GM21528 (cell line): ENCODE data around the gene MAT2A.
"Not testable (repeated sequence)": the region's sequence is repeated elsewhere in the genome, so short reads cannot be mapped to it uniquely, and the experiment has no call there.

Experiments
- ATAC-seq: cut with Tn5 transposase; IDR thresholded peaks from one replicate; pipeline ENCODE4 v1.9.1; 2021; ENCODE audit warnings: mild to moderate bottlenecking, moderate library complexity; ENCODE audit not compliant: unreplicated experiment, low FRiP score

The MAT2A gene

GRCh38 chr2:85523903-85524335, 15.0 kb upstream of the MAT2A start:
- no peak for ATAC-seq

DNA sequence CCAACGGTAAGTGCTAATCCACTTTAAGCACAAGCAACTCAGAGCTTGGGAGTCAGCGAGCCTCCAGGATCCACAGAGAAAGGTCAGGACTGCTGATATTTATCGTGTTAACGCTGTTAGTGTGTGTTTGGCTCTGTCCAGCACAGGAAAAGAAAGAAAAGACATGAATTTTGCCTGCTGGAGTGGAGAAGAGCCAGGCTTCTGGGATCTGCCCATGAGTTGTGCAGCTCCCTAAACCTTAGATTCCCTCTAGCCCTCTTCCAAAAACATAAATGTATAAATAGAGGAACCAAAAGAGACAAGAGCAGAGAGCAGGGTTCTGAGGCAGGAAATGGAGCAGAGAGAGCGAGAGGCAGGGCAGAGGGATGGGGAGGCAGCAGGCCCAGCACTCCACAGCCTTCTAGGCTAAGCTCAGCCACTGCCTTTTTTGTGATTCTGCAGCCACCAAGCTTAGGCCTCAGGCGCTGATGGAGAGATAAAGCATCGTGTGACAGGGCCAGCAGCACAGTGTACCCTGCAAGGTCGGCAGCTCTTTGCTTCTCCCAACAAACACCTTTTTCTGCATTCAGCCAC, 14.5 kb upstream of the MAT2A start:
- no peak for ATAC-seq

GRCh38 chr2:85525029-85525428, 13.9 kb upstream of the MAT2A start:
- ATAC-seq, result no peak

DNA sequence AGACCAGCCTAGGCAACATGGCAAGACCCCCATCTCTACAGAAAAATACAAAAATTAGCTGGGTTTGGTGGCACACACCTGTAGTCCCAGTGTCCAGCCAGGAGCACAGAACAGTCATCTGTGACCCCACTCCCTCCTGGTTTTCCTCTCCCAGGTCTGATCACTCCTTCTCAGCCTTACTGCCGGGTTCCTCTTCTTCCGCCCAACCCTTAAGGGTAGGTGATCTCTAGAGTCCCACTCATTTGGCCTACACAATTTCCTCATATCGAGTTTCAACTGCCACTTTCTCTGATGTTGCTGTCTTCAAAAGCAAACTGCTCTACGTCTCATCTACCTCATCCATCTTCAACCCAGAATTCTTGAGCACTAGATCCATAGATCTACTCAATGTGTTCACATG, 13.4 kb upstream of the MAT2A start:
- ATAC-seq, result no peak

DNA sequence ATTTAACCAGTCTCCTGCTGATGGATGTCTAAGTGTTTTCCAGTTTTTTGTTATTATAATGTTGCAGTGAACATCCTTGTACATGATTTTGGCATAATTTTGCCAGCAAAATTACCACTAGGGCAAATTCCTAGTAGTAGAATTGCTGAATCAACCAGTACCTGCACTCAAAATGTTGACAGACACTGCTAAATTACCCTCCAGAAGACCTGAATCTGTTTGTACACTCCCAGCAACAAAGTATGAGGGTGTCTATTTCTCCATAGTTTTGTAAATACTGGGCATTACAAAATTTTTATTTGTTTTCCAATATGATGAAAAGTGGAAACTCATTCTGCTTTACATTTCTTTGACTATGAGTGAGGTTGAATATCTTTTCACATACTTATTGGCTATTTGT, 11.2 kb upstream of the MAT2A start:
- ATAC-seq, result no peak

DNA sequence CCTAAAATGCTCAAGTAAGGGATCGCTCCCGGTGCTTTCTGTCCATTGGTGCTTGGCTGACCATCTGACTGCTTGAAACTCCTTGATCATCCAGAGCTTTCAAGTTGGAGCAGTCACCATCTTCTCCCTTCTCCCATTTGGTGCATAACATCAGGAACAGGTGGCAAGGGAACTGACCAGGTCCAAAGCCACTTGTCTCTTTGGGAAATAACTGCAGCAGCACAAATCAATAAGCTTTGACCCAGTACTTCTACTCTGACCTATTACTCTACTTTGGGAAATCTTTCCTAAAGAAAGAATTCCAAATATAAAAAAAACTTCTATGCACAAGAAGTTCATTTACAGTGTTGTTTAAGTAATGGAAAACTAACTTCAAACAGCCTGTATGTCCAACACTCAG, 10.6 kb upstream of the MAT2A start:
- no peak for ATAC-seq

DNA sequence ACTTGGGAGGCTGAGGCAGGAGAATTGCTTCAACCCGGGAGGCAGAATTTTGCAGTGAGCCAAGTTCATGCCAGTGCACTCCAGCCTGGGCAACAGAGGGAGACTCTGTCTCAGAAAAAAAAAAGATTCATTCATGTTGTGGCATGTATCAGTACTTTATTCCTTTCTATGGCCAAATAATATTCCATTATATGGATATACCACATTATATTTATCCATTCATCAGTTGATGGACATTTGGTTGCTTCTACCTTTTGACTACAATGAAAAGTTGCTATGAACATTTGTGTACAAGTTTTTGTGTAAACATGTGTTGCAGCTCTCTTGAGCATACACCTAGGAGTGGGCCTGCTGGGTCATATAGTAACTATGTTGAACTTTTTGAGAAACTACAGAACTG, 9.2 kb upstream of the MAT2A start:
- ATAC-seq, result no peak

DNA sequence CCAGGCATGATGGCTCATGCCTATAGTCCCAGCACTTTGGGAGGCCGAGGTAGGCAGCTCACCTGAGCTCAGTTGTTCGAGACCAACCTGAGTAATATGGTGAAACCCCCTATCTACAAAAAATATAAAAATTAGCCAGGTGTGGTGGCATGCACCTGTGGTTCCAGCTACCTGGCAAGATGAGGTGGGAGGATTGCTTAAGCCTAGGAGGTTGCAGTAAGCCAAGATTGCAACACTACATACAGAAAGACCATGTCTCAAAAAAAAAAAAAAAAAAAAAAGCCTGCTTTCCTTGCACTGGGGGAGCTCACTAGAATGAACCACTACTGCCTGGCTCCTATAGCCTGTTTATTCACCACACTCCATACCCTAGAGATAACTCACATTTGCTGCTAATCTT, 7.4 kb upstream of the MAT2A start:
- no peak for ATAC-seq

DNA sequence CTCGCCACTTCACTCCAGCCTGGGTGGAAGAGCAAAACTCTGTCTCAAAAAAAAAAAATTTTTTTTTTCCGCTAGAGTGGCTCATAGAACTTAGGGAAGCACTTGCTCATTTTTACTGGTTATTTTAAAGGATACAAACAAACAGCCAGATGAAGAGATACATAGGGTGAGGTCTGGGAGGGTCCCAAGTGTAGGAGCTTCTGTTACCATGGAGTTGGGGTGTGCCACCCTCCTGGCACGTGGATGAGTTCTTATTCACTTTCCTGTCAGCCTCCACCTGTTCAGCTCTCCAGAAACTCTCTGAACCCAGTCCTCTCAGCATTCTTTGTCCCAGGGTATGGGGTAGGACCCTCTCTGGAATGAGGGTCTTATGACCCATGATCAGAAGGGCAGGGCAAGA, 4.9 kb upstream of the MAT2A start:
- no peak for ATAC-seq

DNA sequence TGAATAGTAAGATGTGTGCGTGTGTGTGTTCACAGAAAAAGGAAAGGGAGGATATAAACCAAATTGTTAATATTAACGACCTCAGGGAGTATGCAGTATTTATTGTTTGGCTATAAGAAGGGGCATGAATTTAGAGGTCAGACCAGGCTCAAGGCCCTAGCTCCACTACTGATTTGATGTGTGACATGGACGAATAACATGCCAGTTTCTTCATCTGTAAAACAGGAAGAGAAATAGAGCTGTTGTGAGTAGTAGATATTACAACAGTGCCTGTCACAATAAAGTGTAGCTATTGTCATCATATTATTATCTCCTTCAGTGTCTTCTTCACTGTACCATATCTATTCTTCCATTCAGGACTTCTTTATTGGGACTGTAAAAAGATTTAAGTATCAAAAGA, 4.1 kb upstream of the MAT2A start:
- ATAC-seq, result no peak

GRCh38 chr2:85536479-85536878, 2.5 kb upstream of the MAT2A start:
- ATAC-seq, result no peak

DNA sequence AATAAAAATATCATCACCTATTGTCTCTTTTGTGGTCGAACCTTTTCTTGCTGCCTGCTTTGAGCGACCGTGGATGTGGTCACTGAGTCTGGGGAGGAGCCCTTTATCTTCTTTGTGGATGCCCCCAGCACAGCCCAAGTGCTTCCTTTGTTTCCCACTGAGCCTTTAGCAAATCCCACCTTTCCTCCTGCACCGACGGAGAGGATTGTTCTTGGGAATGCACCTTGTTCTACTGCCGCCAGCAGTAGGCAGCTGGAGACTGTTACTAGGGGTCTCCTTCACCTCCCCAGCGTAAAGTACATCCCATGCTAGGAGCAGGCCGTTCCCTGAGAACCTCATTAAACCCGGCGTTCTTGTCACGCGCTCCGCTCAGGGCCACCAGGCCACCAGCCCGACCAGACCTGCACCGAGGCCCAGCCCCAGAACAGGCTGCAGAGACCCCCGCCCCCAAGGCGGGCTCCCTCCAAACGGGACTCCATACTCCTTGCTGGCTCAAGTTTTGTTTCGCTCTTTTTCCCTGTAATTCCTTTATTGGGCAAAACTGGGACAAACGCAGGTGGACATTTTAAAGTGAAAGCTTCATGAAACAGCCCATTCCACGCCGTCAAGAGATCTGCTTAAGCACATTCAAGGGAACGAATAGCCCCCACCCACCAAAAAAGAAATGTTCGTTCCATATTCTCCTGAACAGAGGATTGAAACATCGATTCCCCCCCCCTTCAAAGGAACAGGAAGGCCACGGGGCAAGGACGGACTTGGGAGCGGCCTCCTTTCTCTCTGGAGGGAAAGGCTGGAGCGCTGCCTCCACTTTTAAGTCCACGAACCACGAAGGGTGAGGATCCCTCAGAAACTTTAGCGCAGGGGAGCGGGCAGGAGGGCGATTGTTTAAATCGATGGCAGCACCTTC, 1.1 kb upstream of the MAT2A start:
- ATAC-seq, result peak; percentile 1

- ATAC-seq, result peak; percentile 33
Measured at GRCh38 chr2:85539361-85540132, 579 bp downstream of the MAT2A start.

GRCh38 chr2:85540133-85540648, 1.2 kb downstream of the MAT2A start:
- ATAC-seq, result no peak

GRCh38 chr2:85541262-85541661, 2.3 kb downstream of the MAT2A start:
- ATAC-seq, result no peak

DNA sequence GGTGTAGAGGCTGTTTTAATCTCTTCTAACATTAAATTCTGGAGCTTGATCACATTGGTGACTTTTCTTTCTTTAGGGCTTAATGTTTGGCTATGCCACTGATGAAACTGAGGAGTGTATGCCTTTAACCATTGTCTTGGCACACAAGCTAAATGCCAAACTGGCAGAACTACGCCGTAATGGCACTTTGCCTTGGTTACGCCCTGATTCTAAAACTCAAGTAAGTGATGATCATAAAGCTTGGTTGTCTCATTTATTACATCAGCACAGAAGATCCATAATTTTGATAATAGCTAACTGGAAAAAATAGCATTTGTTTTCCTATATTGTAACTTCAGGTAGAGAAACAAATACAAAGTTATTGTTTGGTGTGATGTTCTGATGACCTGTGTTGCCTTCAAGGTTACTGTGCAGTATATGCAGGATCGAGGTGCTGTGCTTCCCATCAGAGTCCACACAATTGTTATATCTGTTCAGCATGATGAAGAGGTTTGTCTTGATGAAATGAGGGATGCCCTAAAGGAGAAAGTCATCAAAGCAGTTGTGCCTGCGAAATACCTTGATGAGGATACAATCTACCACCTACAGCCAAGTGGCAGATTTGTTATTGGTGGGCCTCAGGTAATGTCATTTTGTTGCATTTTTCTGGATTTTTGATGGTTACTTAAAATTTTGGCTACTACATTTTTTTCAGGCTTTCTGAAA, 2.9 kb downstream of the MAT2A start:
- ATAC-seq, result no peak

DNA sequence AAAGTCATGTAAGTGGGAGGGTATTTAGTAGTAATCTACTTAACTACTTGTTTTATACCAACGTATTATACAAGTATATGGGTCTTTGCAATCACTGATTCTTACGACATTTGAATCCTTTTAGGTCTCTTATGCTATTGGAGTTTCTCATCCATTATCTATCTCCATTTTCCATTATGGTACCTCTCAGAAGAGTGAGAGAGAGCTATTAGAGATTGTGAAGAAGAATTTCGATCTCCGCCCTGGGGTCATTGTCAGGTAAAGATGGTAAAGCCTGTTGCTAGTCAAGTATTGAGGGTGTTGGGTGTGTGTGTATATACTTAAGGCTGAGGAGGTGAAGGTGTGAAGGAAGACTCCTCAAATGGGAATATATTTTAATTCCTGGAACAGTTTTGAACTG, 3.8 kb downstream of the MAT2A start:
- ATAC-seq, result no peak

DNA sequence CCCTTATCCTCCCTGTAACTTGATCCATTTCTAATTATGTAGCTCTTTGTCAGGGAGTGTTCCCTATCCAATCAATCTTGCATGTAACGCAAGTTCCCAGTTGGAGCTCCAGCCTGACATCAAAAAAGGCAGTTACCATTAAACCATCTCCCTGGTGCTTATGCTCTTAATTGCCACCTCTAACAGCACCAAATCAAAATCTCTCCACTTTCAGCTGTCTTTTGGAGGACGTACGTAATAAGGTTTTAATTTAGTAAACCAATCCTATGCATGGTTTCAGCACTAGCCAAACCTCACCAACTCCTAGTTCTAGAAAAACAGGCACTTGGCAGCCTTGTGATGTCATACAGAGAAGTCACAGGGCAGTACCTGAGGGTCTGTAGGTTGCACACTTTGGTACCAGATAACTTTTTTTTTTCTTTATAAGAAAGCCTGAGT, 5.3 kb downstream of the MAT2A start:
- ATAC-seq, result not testable (repeated sequence)

DNA sequence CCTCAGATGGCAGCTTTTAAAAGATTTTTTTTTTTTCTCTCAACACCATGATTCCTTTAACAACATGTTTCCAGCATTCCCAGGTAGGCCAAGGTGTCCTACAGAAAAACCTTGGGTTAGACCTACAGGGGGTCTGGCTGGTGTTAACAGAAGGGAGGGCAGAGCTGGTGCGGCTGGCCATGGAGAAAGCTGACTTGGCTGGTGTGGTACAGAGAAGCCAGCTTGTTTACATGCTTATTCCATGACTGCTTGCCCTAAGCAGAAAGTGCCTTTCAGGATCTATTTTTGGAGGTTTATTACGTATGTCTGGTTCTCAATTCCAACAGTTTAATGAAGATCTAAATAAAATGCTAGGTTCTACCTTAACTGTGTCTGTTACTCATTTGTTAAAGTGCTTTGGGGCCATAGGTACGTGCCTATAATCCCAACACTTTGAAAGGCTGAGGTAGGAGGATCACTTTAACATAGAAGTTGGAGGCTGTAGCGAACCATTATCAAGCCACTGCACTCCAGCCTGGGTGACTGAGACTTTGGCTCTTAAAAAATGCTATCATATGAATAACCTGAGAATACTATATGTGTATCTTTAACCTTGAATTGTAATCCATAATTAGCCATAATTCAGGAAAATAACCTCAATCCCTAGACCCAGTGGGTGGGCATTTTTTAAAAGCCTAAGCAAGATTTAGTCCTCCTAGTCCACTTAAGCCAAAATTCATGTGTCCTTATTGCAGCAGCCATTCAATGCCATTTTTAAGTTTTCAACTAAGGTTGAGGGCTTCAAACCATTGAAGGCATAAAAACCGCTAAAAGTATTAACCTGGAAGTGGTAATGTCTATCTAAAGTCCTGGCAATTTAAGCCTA, 6.2 kb downstream of the MAT2A start:
- ATAC-seq, result not testable (repeated sequence)
